ENCODE measurements around the gene PRKCSH. TPM values are rescaled to one million over a fixed set of nuclear protein-coding genes. Genes with fewer than 3 reads are reported as not detected.
"Not testable (repeated sequence)": the region's sequence is repeated elsewhere in the genome, so short reads cannot be mapped to it uniquely, and the experiment has no call there.

Gene PRKCSH
- total RNA-seq, 1 donor from 2014 or later: 405 TPM

- no peaks in the 10 kb centered on the region for H3K9me3 Mint-ChIP-seq (ENCODE audit: unreplicated experiment)
- no peak overlapping the region for H3K27ac ChIP-seq (ENCODE audit: low read depth, low read length)
- FAIRE-seq (no peak), DNase-seq (ENCODE audit: low read depth) (no peak)
- H3K9me3 ChIP-seq (ENCODE audit: insufficient read depth, low read depth, low read length): no peaks in the 10 kb centered on the region
- no peaks in the 10 kb centered on the region for H3K79me2 ChIP-seq (ENCODE audit: insufficient read depth, low read length)
- peaks cover 9% of the 10 kb centered on the region for H3K27me3 Mint-ChIP-seq (ENCODE audit: low read depth, unreplicated experiment)
- H3K36me3 ChIP-seq (ENCODE audit: insufficient read depth, low read length): no peaks in the 10 kb centered on the region
- no peak overlapping the region for H2AFZ ChIP-seq (ENCODE audit: low read depth, low read length)
- H3K4me3 ChIP-seq (ENCODE audit: insufficient read depth, low read depth, low read length): no peak overlapping the region
- no peaks in the 10 kb centered on the region for H4K20me1 ChIP-seq (ENCODE audit: insufficient read depth, low read length)
- H3K27me3 ChIP-seq (ENCODE audit: insufficient read depth, low read length): no peaks in the 10 kb centered on the region
- no peak overlapping the region for H3K4me3 Mint-ChIP-seq (ENCODE audit: unreplicated experiment)
- H3K9ac ChIP-seq (ENCODE audit: low read length): no peak overlapping the region
- H3K4me1 ChIP-seq (ENCODE audit: insufficient read depth, low read length): no peaks in the 10 kb centered on the region
- no peaks in the 10 kb centered on the region for H3K36me3 Mint-ChIP-seq (ENCODE audit: low read depth, unreplicated experiment)
- H3K4me1 Mint-ChIP-seq (ENCODE audit: low read depth, unreplicated experiment): no peaks in the 10 kb centered on the region
- TF ChIP-seq CTCF (IDR thresholded peaks at IDR 0.05; ENCODE audit: insufficient read depth, low read depth, low read length) (no peak), EZH2 (IDR thresholded peaks at IDR 0.05; ENCODE audit: insufficient read depth, low read length) (no peak)
- no peak overlapping the region for H3K4me2 ChIP-seq (ENCODE audit: low read length)
- no peak overlapping the region for H3K27ac Mint-ChIP-seq (ENCODE audit: unreplicated experiment)
These were observed 30.2 kb downstream of the PRKCSH start for GRCh38 chr19:11465600-11465999.

GRCh38 chr19:11468266-11468845, 32.9 kb downstream of the PRKCSH start:
- H3K9ac ChIP-seq (ENCODE audit: low read length); H3K9me3 Mint-ChIP-seq (ENCODE audit: unreplicated experiment); H3K4me3 Mint-ChIP-seq (ENCODE audit: unreplicated experiment); H3K4me1 ChIP-seq (ENCODE audit: insufficient read depth, low read length); H3K4me1 Mint-ChIP-seq (ENCODE audit: low read depth, unreplicated experiment); DNase-seq (ENCODE audit: low read depth); H3K4me3 ChIP-seq (ENCODE audit: insufficient read depth, low read depth, low read length); H4K20me1 ChIP-seq (ENCODE audit: insufficient read depth, low read length); H3K79me2 ChIP-seq (ENCODE audit: insufficient read depth, low read length); H3K36me3 ChIP-seq (ENCODE audit: insufficient read depth, low read length); H3K36me3 Mint-ChIP-seq (ENCODE audit: low read depth, unreplicated experiment); H3K4me2 ChIP-seq (ENCODE audit: low read length); H2AFZ ChIP-seq (ENCODE audit: low read depth, low read length); H3K27me3 ChIP-seq (ENCODE audit: insufficient read depth, low read length); H3K9me3 ChIP-seq (ENCODE audit: insufficient read depth, low read depth, low read length); H3K27ac Mint-ChIP-seq (ENCODE audit: unreplicated experiment); H3K27ac ChIP-seq (ENCODE audit: low read depth, low read length); FAIRE-seq: not testable (repeated sequence)
- H3K27me3 Mint-ChIP-seq (ENCODE audit: low read depth, unreplicated experiment): peaks cover 11% of the 10 kb centered on the region

- Histone ChIP-seq H3K27me3 (ENCODE audit: insufficient read depth, low read length) (peaks cover 4% of the 10 kb centered on the region), H3K4me3 (ENCODE audit: insufficient read depth, low read depth, low read length) (no peak overlapping the region), H3K4me1 (ENCODE audit: insufficient read depth, low read length) (no peaks in the 10 kb centered on the region), H2AFZ (ENCODE audit: low read depth, low read length) (no peak overlapping the region), H3K9ac (ENCODE audit: low read length) (no peak overlapping the region), H3K9me3 (ENCODE audit: insufficient read depth, low read depth, low read length) (no peaks in the 10 kb centered on the region), H3K27ac (ENCODE audit: low read depth, low read length) (no peak overlapping the region), H3K36me3 (ENCODE audit: insufficient read depth, low read length) (no peaks in the 10 kb centered on the region), H4K20me1 (ENCODE audit: insufficient read depth, low read length) (no peaks in the 10 kb centered on the region), H3K79me2 (ENCODE audit: insufficient read depth, low read length) (no peaks in the 10 kb centered on the region), H3K4me2 (ENCODE audit: low read length) (no peak overlapping the region)
- TF ChIP-seq CTCF (IDR thresholded peaks at IDR 0.05; ENCODE audit: insufficient read depth, low read depth, low read length): no peak
- no peak for TF ChIP-seq EZH2 (IDR thresholded peaks at IDR 0.05; ENCODE audit: insufficient read depth, low read length)
- peaks cover 4% of the 10 kb centered on the region for H3K9me3 Mint-ChIP-seq (ENCODE audit: unreplicated experiment)
- H3K27me3 Mint-ChIP-seq (ENCODE audit: low read depth, unreplicated experiment): peaks cover 29% of the 10 kb centered on the region
- no peaks in the 10 kb centered on the region for H3K4me1 Mint-ChIP-seq (ENCODE audit: low read depth, unreplicated experiment)
- no peak overlapping the region for H3K4me3 Mint-ChIP-seq (ENCODE audit: unreplicated experiment)
- H3K27ac Mint-ChIP-seq (ENCODE audit: unreplicated experiment): no peak overlapping the region
- FAIRE-seq: no peak
- no peak for DNase-seq (ENCODE audit: low read depth)
- no peaks in the 10 kb centered on the region for H3K36me3 Mint-ChIP-seq (ENCODE audit: low read depth, unreplicated experiment)
These were observed 38.3 kb downstream of the PRKCSH start for GRCh38 chr19:11473725-11474124.

GRCh38 chr19:11475343-11475742, 39.9 kb downstream of the PRKCSH start:
- H3K4me3 ChIP-seq (ENCODE audit: insufficient read depth, low read depth, low read length); H3K27ac Mint-ChIP-seq (ENCODE audit: unreplicated experiment): not testable (repeated sequence)
- H3K27me3 Mint-ChIP-seq (ENCODE audit: low read depth, unreplicated experiment): peaks cover 34% of the 10 kb centered on the region

More at GRCh38 chr19:11475343-11475742, 39.9 kb downstream of the PRKCSH start:
- not testable (repeated sequence) for FAIRE-seq; H3K4me1 ChIP-seq (ENCODE audit: insufficient read depth, low read length); DNase-seq (ENCODE audit: low read depth); H3K4me2 ChIP-seq (ENCODE audit: low read length); H3K9me3 Mint-ChIP-seq (ENCODE audit: unreplicated experiment); H3K4me3 Mint-ChIP-seq (ENCODE audit: unreplicated experiment); H3K4me1 Mint-ChIP-seq (ENCODE audit: low read depth, unreplicated experiment); H2AFZ ChIP-seq (ENCODE audit: low read depth, low read length); H4K20me1 ChIP-seq (ENCODE audit: insufficient read depth, low read length); H3K9me3 ChIP-seq (ENCODE audit: insufficient read depth, low read depth, low read length); H3K27ac ChIP-seq (ENCODE audit: low read depth, low read length); H3K9ac ChIP-seq (ENCODE audit: low read length); H3K36me3 Mint-ChIP-seq (ENCODE audit: low read depth, unreplicated experiment); H3K27me3 ChIP-seq (ENCODE audit: insufficient read depth, low read length); H3K36me3 ChIP-seq (ENCODE audit: insufficient read depth, low read length); H3K79me2 ChIP-seq (ENCODE audit: insufficient read depth, low read length)

Data from astrocyte (in vitro differentiated cells and primary cell).